Activated naive CD8-positive, alpha-beta T cell treated with anti-CD3 and anti-CD28 coated beads, Interleukin-2, amount 50 U/mL, for 24 hours (primary cell): Measurements from ENCODE around the gene PLLP.

Experiments
- ATAC-seq: fragments of 150-1000 bp; cut with Tn5 transposase; one replicate; pipeline ENCODE4 v1.10.0; 2021
- DNase-seq: peaks from one replicate; pipeline ENCODE4 v3.0.0; 2021
- H3K27ac Mint-ChIP-seq: one replicate; pipeline ENCODE4 v1.8.0; 2021; ENCODE audit warnings: mild to moderate bottlenecking, mixed read lengths
- H3K27me3 Mint-ChIP-seq: one replicate; pipeline ENCODE4 v1.8.0; 2021; ENCODE audit warnings: mixed read lengths
- H3K36me3 Mint-ChIP-seq: one replicate; pipeline ENCODE4 v1.8.0; 2021; ENCODE audit warnings: low read depth, mixed read lengths
- H3K4me1 Mint-ChIP-seq: one replicate; pipeline ENCODE4 v1.8.0; 2021; ENCODE audit warnings: mixed read lengths
- H3K4me3 Mint-ChIP-seq: one replicate; pipeline ENCODE4 v1.8.0; 2021; ENCODE audit warnings: mild to moderate bottlenecking, moderate library complexity, mixed read lengths
- H3K9me3 Mint-ChIP-seq: one replicate; pipeline ENCODE4 v1.8.0; 2021; ENCODE audit warnings: mixed read lengths

PLLP gene

GRCh38 chr16:57209780-57210179 is 74.7 kb downstream of the PLLP start:
- Mint-ChIP-seq H3K36me3 (peaks cover 60% of the 10 kb centered on the region), H3K4me3 (no peak overlapping the region), H3K27ac (no peak overlapping the region), H3K4me1 (no peaks in the 10 kb centered on the region), H3K9me3 (peaks cover 4% of the 10 kb centered on the region), H3K27me3 (no peaks in the 10 kb centered on the region)
- DNase-seq (no peak), ATAC-seq (no peak)

- Mint-ChIP-seq H3K9me3 (no peaks in the 10 kb centered on the region), H3K27me3 (no peaks in the 10 kb centered on the region), H3K36me3 (peaks cover 51% of the 10 kb centered on the region), H3K27ac (no peak overlapping the region), H3K4me1 (no peaks in the 10 kb centered on the region), H3K4me3 (no peak overlapping the region)
- DNase-seq (no peak), ATAC-seq (no peak)
These were observed 75.5 kb downstream of the PLLP start for GRCh38 chr16:57208926-57209325.
